ENCODE measurements around the gene PIF1. TPM values are rescaled to one million over a fixed set of nuclear protein-coding genes. Genes with fewer than 3 reads are reported as not detected.

The PIF1 gene
- total and polyA plus RNA-seq, 12 donors = 0.26 to 6.0 (median 1.8) TPM

DNA sequence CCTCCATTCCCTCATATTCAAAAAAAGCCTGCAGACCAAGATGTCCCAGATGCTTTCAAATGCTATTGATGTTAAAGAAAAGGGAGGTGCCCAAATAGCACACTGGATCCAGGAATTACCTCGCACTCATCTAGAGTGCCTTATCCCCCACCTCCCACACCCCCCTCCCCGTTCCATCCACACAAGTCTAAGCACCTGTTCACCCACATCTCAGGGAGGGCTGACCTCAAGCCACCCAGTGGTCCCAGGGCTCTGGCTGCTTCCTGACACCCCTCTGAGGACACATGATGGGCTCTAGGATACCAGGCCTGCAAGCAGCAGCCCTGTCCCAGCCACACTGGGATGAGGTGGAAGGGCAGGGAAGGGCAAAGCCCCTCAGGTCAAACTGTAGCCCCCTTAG lies 54.8 kb downstream of the PIF1 start:
- Histone ChIP-seq H3K27me3 (no peaks in the 10 kb centered on the region), H3K9me3 (replicated peaks in 1 of 3) (no peaks in the 10 kb centered on the region), H3K4me1 (replicated peaks in 1 of 2) (no peaks in the 10 kb centered on the region), H3K36me3 (replicated peaks in 1 of 2) (no peaks in the 10 kb centered on the region), H3K27ac (no peak overlapping the region), H3K4me3 (no peak overlapping the region)
- DNase-seq = no peak
- no peak for TF ChIP-seq POLR2A (IDR thresholded peaks at IDR 0.05)
- TF ChIP-seq, protein P1, sequence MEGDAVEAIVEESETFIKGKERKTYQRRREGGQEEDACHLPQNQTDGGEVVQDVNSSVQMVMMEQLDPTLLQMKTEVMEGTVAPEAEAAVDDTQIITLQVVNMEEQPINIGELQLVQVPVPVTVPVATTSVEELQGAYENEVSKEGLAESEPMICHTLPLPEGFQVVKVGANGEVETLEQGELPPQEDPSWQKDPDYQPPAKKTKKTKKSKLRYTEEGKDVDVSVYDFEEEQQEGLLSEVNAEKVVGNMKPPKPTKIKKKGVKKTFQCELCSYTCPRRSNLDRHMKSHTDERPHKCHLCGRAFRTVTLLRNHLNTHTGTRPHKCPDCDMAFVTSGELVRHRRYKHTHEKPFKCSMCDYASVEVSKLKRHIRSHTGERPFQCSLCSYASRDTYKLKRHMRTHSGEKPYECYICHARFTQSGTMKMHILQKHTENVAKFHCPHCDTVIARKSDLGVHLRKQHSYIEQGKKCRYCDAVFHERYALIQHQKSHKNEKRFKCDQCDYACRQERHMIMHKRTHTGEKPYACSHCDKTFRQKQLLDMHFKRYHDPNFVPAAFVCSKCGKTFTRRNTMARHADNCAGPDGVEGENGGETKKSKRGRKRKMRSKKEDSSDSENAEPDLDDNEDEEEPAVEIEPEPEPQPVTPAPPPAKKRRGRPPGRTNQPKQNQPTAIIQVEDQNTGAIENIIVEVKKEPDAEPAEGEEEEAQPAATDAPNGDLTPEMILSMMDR (IDR thresholded peaks at IDR 0.05) = no peak
- intact Hi-C loops (cut with DNase I) = no loop called here
- WGBS, 4 donors = 58 to 89% (median 84%) methylated on average over 2 of the region's 2 CpGs

DNA sequence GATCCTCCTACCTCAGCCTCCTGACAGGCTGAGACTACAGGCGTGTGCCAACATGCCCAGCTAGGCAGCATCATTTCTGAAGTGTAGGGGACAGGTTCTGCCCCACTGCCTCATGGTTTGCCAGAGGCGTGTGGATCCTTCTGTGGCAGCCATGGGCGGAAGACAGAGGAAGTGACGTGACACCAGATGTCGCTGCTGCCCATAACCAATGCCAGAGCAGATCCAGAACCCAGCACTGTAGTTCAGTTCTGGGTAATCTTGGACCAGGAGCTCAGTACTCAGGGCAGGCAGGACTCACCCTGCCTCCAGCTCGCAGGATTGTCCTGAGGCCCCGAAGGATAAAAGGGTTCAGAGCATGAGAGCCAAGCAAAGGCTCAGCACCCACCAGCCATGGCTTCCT lies 58.2 kb downstream of the PIF1 start:
- intact Hi-C loops (cut with DNase I) = no loop called here
- no peak overlapping the region for H3K27ac ChIP-seq
- no peaks in the 10 kb centered on the region for H3K4me1 ChIP-seq (replicated peaks in 1 of 2)
- DNase-seq = no peak
- TF ChIP-seq POLR2A (IDR thresholded peaks at IDR 0.05) = no peak
- TF ChIP-seq, protein P1 (IDR thresholded peaks at IDR 0.05) = no peak
- no peaks in the 10 kb centered on the region for H3K9me3 ChIP-seq (replicated peaks in 1 of 3)
- 87 to 92% (median 90%) methylated on average over 4 to 7 of the region's 7 CpGs for WGBS, 4 donors
- H3K36me3 ChIP-seq (replicated peaks in 1 of 2) = no peaks in the 10 kb centered on the region
- no peak overlapping the region for H3K4me3 ChIP-seq
- H3K27me3 ChIP-seq = no peaks in the 10 kb centered on the region

DNA sequence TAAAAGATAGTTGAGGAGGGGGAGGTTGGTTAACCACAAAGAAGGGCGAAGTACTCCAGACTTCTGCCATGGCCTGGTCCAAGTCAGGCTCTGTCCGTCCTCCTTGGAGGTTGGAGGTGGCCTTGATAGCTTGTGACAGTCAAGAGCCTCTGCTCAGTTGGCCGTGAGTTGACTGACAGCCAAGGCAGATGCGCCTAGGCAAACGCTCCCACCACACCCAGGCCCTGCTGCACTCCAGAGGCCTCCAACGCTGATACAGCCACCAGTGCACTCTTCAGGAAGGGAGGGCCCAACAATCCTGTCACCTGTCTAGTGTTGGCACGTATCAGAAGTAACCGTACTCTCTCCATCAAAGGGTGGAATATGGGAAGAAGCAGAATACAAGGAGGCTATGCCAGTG lies 59.4 kb downstream of the PIF1 start:
- TF ChIP-seq POLR2A (IDR thresholded peaks at IDR 0.05) = no peak
- TF ChIP-seq, protein P1 (IDR thresholded peaks at IDR 0.05) = no peak
- Histone ChIP-seq H3K4me1 (replicated peaks in 1 of 2) (no peaks in the 10 kb centered on the region), H3K36me3 (replicated peaks in 1 of 2) (no peaks in the 10 kb centered on the region), H3K9me3 (replicated peaks in 1 of 3) (no peaks in the 10 kb centered on the region), H3K4me3 (no peak overlapping the region), H3K27me3 (no peaks in the 10 kb centered on the region), H3K27ac (no peak overlapping the region)
- intact Hi-C loops (cut with DNase I) = no loop called here
- 75 to 80% (median 78%) methylated on average over 7 to 8 of the region's 8 CpGs for WGBS, 4 donors
- no peak for DNase-seq

Other genes with a start within 250 kb of the PIF1 start
- gene RBPMS2, start 50.1 kb downstream of the PIF1 start, total RNA-seq = 1 to 10 TPM in 7 of 9 donors, under 1 TPM in 1, not detected in 1; 0.39 to 6.3 (median 3.9) TPM
- 1 to 10 TPM; 2.6 to 6.1 (median 4.0) TPM for gene RBPMS2, start 50.1 kb downstream of the PIF1 start, polyA plus RNA-seq
- gene PLEKHO2, start 16.3 kb upstream of the PIF1 start, total RNA-seq = 10 to 100 TPM; 11.7 to 62.9 (median 49.5) TPM
- 10 to 100 TPM; 20.4 to 49.3 (median 33.7) TPM for gene PLEKHO2, start 16.3 kb upstream of the PIF1 start, polyA plus RNA-seq
- 10 to 100 TPM in 8 of 9 donors, 1 to 10 TPM in 1; 7.0 to 41.7 (median 31.2) TPM for gene ANKDD1A, start 86.3 kb upstream of the PIF1 start, total RNA-seq
- 10 to 100 TPM; 13.0 to 29.7 (median 23.0) TPM for gene ANKDD1A, start 86.3 kb upstream of the PIF1 start, polyA plus RNA-seq
- gene SPG21, start 164.3 kb upstream of the PIF1 start, total RNA-seq = 100 to 1,000 TPM in 3 of 9 donors, 10 to 100 TPM in 6; 67.7 to 121 (median 93.4) TPM
- gene SPG21, start 164.3 kb upstream of the PIF1 start, polyA plus RNA-seq = 10 to 100 TPM; 51.1 to 89.5 (median 58.4) TPM
- 10 to 100 TPM; 14.8 to 42.8 (median 17.8) TPM for gene MTFMT, start 204.0 kb upstream of the PIF1 start, total RNA-seq
- 10 to 100 TPM in 1 of 3 donors, 1 to 10 TPM in 2; 5.2 to 11.2 (median 6.4) TPM for gene MTFMT, start 204.0 kb upstream of the PIF1 start, polyA plus RNA-seq
- gene SLC51B, start 219.7 kb upstream of the PIF1 start, total RNA-seq = 1 to 10 TPM in 1 of 9 donors, under 1 TPM in 5, not detected in 3; 0.32 to 2.6 (median 0.62) TPM
- gene SLC51B, start 219.7 kb upstream of the PIF1 start, polyA plus RNA-seq = 1 to 10 TPM in 2 of 3 donors, under 1 TPM in 1; 0.40 to 3.1 (median 1.5) TPM
- gene RASL12, start 242.3 kb upstream of the PIF1 start, total RNA-seq = 1 to 10 TPM; 1.3 to 9.2 (median 2.7) TPM
- gene RASL12, start 242.3 kb upstream of the PIF1 start, polyA plus RNA-seq = 1 to 10 TPM; 1.4 to 7.0 (median 4.3) TPM

Data from adrenal gland (tissue), 12 donors.